GM12878 (cell line): ENCODE results near the gene MNAT1. TPM values are rescaled to one million over a fixed set of nuclear protein-coding genes. Genes with fewer than 3 reads are reported as not detected.

Experiments used
- ATAC-seq: fragments of 200-7000 bp; cut with Tn5 transposase; 3 replicates; pipeline ENCODE4 v1.9.1; 2020; ENCODE audit warnings: mild to moderate bottlenecking, moderate library complexity
- BruUV-seq: library from RNA; stranded (reverse); fragments of 400-500 nt; replicated peaks from 2 replicates; lab custom pipeline; 2021; lab: Mats Ljungman, UMichigan
- CTCF ChIA-PET: fragments of 300-600 bp; sonication (Branson Sonifier 250); formaldehyde crosslinking; extraction: SDS; loops from one replicate; lab custom pipeline; 2021; ENCODE audit warnings: inconsistent platforms; lab: Yijun Ruan, JAX
- POLR2A ChIA-PET: fragments of 350-600 bp; formaldehyde crosslinking; extraction: SDS; loops from one replicate; lab custom pipeline; 2021; ENCODE audit warnings: inconsistent platforms; lab: Charles Lee
- RAD21 ChIA-PET: fragments of 300-600 bp; sonication (Branson Sonifier 250); formaldehyde crosslinking; loops from one replicate; lab custom pipeline; 2023; ENCODE audit warnings: antibody characterized with exemption; ENCODE audit not compliant: unreplicated experiment; lab: Charles Lee
- SMC1A ChIA-PET: fragments of 300-600 bp; sonication (Branson Sonifier 250); formaldehyde crosslinking; loops from one replicate; lab custom pipeline; 2023; ENCODE audit not compliant: unreplicated experiment, uncharacterized antibody; lab: Charles Lee
- DNase-seq: peaks from one replicate; pipeline ENCODE4 v3.0.0-alpha.2; 2011; ENCODE audit warnings: low read depth, low spot score
- FAIRE-seq: peaks from 3 replicates; lab custom pipeline; 2011; peaks lifted over from hg19 to GRCh38; lab: Jason Lieb, UNC
- H2AFZ ChIP-seq: 2 replicates; pipeline ENCODE4 v1.6.0; 2011; ENCODE audit warnings: low read depth, low read length, control low read depth; ENCODE audit not compliant: control insufficient read depth
- H3K27ac ChIP-seq: 2 replicates; pipeline ENCODE4 v1.5.1; 2011; ENCODE audit warnings: control low read depth; ENCODE audit not compliant: control insufficient read depth, insufficient read depth
- H3K27me3 ChIP-seq, 2 experiments: replicated peaks in 1 of 2; 2 replicates each; pipeline versions ENCODE4 v1.6.0 to v1.6.1; 2011; ENCODE audit warnings: low read length in 1 of 2; ENCODE audit not compliant: control insufficient read depth in 2 of 2, insufficient read depth in 2 of 2
- H3K36me3 ChIP-seq, 2 experiments: 2 replicates each; pipeline ENCODE4 v1.5.1; 2011; ENCODE audit warnings: low read length in 1 of 2; ENCODE audit not compliant: control insufficient read depth in 2 of 2, insufficient read depth in 2 of 2
- H3K4me1 ChIP-seq: 2 replicates; pipeline ENCODE4 v1.6.1; 2011; ENCODE audit warnings: mild to moderate bottlenecking, low read length, moderate library complexity, mixed read lengths; ENCODE audit not compliant: control insufficient read depth, insufficient read depth
- H3K4me2 ChIP-seq: 2 replicates; pipeline ENCODE4 v1.6.0; 2011; ENCODE audit warnings: control low read depth; ENCODE audit not compliant: control insufficient read depth, insufficient read depth
- H3K4me3 ChIP-seq: fragments of 200-600 bp; sonication (generic); 2 replicates; pipeline ENCODE4 v1.5.1; 2016
- H3K79me2 ChIP-seq: 2 replicates; pipeline ENCODE4 v1.6.0; 2011; ENCODE audit warnings: low read length; ENCODE audit not compliant: control insufficient read depth, insufficient read depth
- H3K9ac ChIP-seq: 2 replicates; pipeline ENCODE4 v1.8.0; 2011; ENCODE audit warnings: low read length, control low read depth, mixed read lengths; ENCODE audit not compliant: control insufficient read depth, insufficient read depth
- H3K9me3 ChIP-seq: replicated peaks from 3 replicates; pipeline ENCODE4 v1.5.1; 2011; ENCODE audit warnings: mild to moderate bottlenecking, low read length; ENCODE audit not compliant: control insufficient read depth, insufficient read depth
- H4K20me1 ChIP-seq: 2 replicates; pipeline ENCODE4 v1.6.0; 2011; ENCODE audit not compliant: control insufficient read depth, insufficient read depth
- EP300 ChIP-seq, 2 experiments: fragments of 150-350 bp in 1 of 2; IDR thresholded peaks; 2 replicates each; pipeline ENCODE4 v1.6.1; 2011 to 2012; ENCODE audit warnings: low read depth in 2 of 2, low read length in 2 of 2, borderline replicate concordance in 1 of 2, improper control_type of control experiment in 1 of 2, inconsistent platforms in 1 of 2; ENCODE audit not compliant: control insufficient read depth in 1 of 2
- KDM1A ChIP-seq: fragments of 200-600 bp; sonication (generic); IDR thresholded peaks from 2 replicates; pipeline ENCODE4 v1.6.1; 2016; ENCODE audit warnings: borderline replicate concordance
- RCOR1 ChIP-seq: conservative IDR thresholded peaks from 2 replicates; pipeline ENCODE4 v1.6.1; 2012; ENCODE audit warnings: low read depth, low read length, improper control_type of control experiment
- SUPT20H ChIP-seq: IDR thresholded peaks from 2 replicates; pipeline ENCODE4 v1.6.1; 2011; ENCODE audit warnings: low read depth, mild to moderate bottlenecking, low read length, moderate library complexity, borderline replicate concordance; ENCODE audit not compliant: control insufficient read depth
- WGBS: methylation state at CpG from one replicate; pipeline ENCODE4 v1.1.6; 2016; ENCODE audit warnings: low lambda C conversion rate; ENCODE audit not compliant: insufficient replicate concordance, insufficient coverage; ENCODE audit errors: missing lambda C conversion rate; 5-methylcytosine and 5-hydroxymethylcytosine counted together
- in situ Hi-C: fragments of 300-500 bp; cut with MboI; formaldehyde crosslinking; loops from 9 replicates; pipeline ENCODE4 v1.14.3; 2018; ENCODE audit warnings: mixed read lengths
- intact Hi-C: fragments of 100-400 bp; cut with micrococcal nuclease; formaldehyde crosslinking; loops from one replicate; pipeline ENCODE4 v1.14.2; 2022; ENCODE audit not compliant: unreplicated experiment
- polyA plus RNA-seq, 11 experiments: library from polyadenylated mRNA; depleted of rRNA in 4 of 11; unstranded in 6 of 11; stranded (reverse) in 5 of 11; fragments of >200 nt; fragmentation: Nextera tagmentation in 4 of 11; fragmentation: Illumina TruSeq in 1 of 11; extraction: Ambion mirVana in 4 of 11; extraction: Trizol in 1 of 11; gene quantifications; 1 replicate in 1 of 11; 2 replicates in 10 of 11; pipeline versions ENCODE4 v1.2.1 to v1.2.3, GENCODE V29; 2011 to 2016; ENCODE audit warnings: inconsistent platforms in 2 of 11, missing spikeins in 2 of 11, low read depth in 1 of 11
- total RNA-seq, 4 experiments: library from RNA; depleted of rRNA in 3 of 4; stranded (reverse); fragments of >200 nt in 3 of 4; fragmentation: Illumina TruSeq in 1 of 4; extraction: Trizol in 1 of 4; gene quantifications; 2 replicates each; pipeline versions ENCODE4 v1.2.1 to v1.2.3, GENCODE V29; 2013 to 2021
- TF ChIP-seq, protein P1 (sequence below): fragments of 450-650 bp; formaldehyde crosslinking; IDR thresholded peaks from 2 replicates; pipeline ENCODE4 v1.4.0; 2022; ENCODE audit warnings: mild to moderate bottlenecking, moderate library complexity

MNAT1 gene
- total and polyA plus RNA-seq, 10 of the 15 experiments (the other 5 are each of a cell fraction or from before 2014, with no cell fraction given), result 26.5 to 67.4 (median 40.8) TPM

DNA sequence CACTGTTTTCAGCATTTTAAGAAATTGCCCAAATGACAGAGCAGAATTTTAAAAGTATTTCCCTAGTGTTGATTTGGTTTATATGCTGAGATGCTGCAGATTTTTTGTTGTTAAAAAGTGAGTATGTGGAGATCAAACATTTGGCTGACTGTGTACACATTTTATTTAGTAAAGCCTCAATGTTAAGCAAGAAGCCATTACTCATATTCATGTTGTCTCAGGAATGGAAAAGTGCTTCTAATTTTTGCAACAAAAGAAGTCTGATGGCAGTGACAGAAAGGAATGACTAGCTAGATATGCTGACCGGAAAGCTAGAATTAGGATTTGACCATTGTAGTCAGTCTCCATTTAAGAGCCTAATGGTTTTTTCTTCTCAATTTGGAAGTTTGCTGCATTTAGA lies 269.0 kb downstream of the MNAT1 start:
- Histone ChIP-seq H3K9ac (no peak overlapping the region), H4K20me1 (no peaks in the 10 kb centered on the region), H3K27me3 (no peaks in the 10 kb centered on the region), H3K9me3 (no peaks in the 10 kb centered on the region), H3K79me2 (no peaks in the 10 kb centered on the region), H3K4me2 (no peak overlapping the region), H3K4me1 (no peaks in the 10 kb centered on the region), H2AFZ (no peak overlapping the region), H3K27ac (no peak overlapping the region), H3K36me3 (no peaks in the 10 kb centered on the region), H3K4me3 (no peak overlapping the region)
- in situ Hi-C loops (no loop called here), intact Hi-C loops (no loop called here)
- ChIA-PET RAD21 (no interaction called here), CTCF (interaction anchor here (0.6 kb wide), 1 partner anchor 1162 kb away, joined by 3 read pairs; no protein-coding TSS in a partner anchor), SMC1A (interaction anchor here (1.0 kb wide), 1 partner anchor 71 kb away, joined by 3 read pairs; no protein-coding TSS in a partner anchor), POLR2A (no interaction called here)
- BruUV-seq, result no TSS peak
- no peak for TF ChIP-seq EP300 (IDR thresholded peaks at IDR 0.05; ENCODE audit: borderline replicate concordance in 1 of 2, control insufficient read depth in 1 of 2, low read depth in 2 of 2, low read length in 2 of 2)
- TF ChIP-seq SUPT20H, result no peak
- no peak for TF ChIP-seq KDM1A
- no peak for TF ChIP-seq RCOR1
- TF ChIP-seq, protein P1, sequence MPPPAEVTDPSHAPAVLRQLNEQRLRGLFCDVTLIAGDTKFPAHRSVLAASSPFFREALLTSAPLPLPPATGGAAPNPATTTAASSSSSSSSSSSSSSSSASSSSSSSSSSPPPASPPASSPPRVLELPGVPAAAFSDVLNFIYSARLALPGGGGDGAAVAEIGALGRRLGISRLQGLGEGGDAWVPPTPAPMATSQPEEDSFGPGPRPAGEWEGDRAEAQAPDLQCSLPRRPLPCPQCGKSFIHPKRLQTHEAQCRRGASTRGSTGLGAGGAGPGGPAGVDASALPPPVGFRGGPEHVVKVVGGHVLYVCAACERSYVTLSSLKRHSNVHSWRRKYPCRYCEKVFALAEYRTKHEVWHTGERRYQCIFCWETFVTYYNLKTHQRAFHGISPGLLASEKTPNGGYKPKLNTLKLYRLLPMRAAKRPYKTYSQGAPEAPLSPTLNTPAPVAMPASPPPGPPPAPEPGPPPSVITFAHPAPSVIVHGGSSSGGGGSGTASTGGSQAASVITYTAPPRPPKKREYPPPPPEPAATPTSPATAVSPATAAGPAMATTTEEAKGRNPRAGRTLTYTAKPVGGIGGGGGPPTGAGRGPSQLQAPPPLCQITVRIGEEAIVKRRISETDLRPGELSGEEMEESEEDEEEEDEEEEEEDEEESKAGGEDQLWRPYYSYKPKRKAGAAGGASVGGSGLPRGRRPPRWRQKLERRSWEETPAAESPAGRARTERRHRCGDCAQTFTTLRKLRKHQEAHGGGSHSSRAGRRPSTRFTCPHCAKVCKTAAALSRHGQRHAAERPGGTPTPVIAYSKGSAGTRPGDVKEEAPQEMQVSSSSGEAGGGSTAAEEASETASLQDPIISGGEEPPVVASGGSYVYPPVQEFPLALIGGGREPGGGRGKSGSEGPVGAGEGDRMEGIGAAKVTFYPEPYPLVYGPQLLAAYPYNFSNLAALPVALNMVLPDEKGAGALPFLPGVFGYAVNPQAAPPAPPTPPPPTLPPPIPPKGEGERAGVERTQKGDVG (CRISPR knock-in tag), result no peak
- 100% methylated on average over 1 of the region's 1 CpG for WGBS
- FAIRE-seq (peak; percentile 41), DNase-seq (no peak), ATAC-seq (no peak)
